Measurements from ENCODE around the gene MEF2A.
A peak's percentile ranks its signal among the peaks of the same experiment; 100 is the strongest.

The MEF2A gene

GRCh38 chr15:99565299-99566156 is at the start of gene MEF2A (continued):
- TF ChIP-seq ELK4 (IDR thresholded peaks at IDR 0.05; ENCODE audit: borderline replicate concordance, low read depth, low read length) (peak; percentile 71; the same call in 1 of the 2 replicates), ZNF311 (tag by site-specific recombination; IDR thresholded peaks at IDR 0.05; ENCODE audit: borderline replicate concordance) (no peak), ZFP37 (tag by site-specific recombination; IDR thresholded peaks at IDR 0.05) (peak; percentile 95), ZNF555 (tag by site-specific recombination; conservative IDR thresholded peaks at IDR 0.05) (no peak), ZNF138 (tag by site-specific recombination; IDR thresholded peaks at IDR 0.05; ENCODE audit: borderline replicate concordance) (no peak), ZNF654 (tag by site-specific recombination; IDR thresholded peaks at IDR 0.05; ENCODE audit: low read depth) (no peak), ZSCAN5A (tag by site-specific recombination; IDR thresholded peaks at IDR 0.05) (0 out of 2 replicates have a peak, but pooled peaks have one; percentile 37), MEIS1 (CRISPR knock-in tag; IDR thresholded peaks at IDR 0.05; ENCODE audit: borderline replicate concordance) (no peak), ZNF398 (tag by site-specific recombination; IDR thresholded peaks at IDR 0.05) (no peak; the same call in 1 of the 2 replicates), ZNF146 (tag by site-specific recombination; IDR thresholded peaks at IDR 0.05) (peak; percentile 76; the same call in 1 of the 2 replicates), ZNF449 (tag by site-specific recombination; IDR thresholded peaks at IDR 0.05) (peak; percentile 64), ZBTB6 (tag by site-specific recombination; IDR thresholded peaks at IDR 0.05) (no peak), ZNF416 (tag by site-specific recombination; IDR thresholded peaks at IDR 0.05) (no peak), RBAK (tag by site-specific recombination; IDR thresholded peaks at IDR 0.05) (0 out of 2 replicates have a peak, but pooled peaks have one; percentile 48), KLF16 (tag by site-specific recombination; IDR thresholded peaks at IDR 0.05) (peak; percentile 99), ZNF2 (tag by site-specific recombination; IDR thresholded peaks at IDR 0.05) (peak; percentile 96), SP7 (tag by site-specific recombination; IDR thresholded peaks at IDR 0.05) (peak; percentile 94), ZNF354C (tag by site-specific recombination; IDR thresholded peaks at IDR 0.05; ENCODE audit: borderline replicate concordance, low read depth) (no peak), ZNF19 (tag by site-specific recombination; IDR thresholded peaks at IDR 0.05; ENCODE audit: low read depth) (no peak), ZNF140 (tag by site-specific recombination; IDR thresholded peaks at IDR 0.05) (no peak), MYNN (tag by site-specific recombination; IDR thresholded peaks at IDR 0.05; ENCODE audit: borderline replicate concordance) (no peak), ZNF394 (tag by site-specific recombination; IDR thresholded peaks at IDR 0.05; ENCODE audit: borderline replicate concordance) (peak; percentile 79), ZNF280C (tag by site-specific recombination; IDR thresholded peaks at IDR 0.05) (no peak), PATZ1 (tag by site-specific recombination; IDR thresholded peaks at IDR 0.05) (peak; percentile 99), ZBTB21 (tag by site-specific recombination; IDR thresholded peaks at IDR 0.05) (peak; percentile 46; the same call in 1 of the 2 replicates), ZNF571 (tag by site-specific recombination; IDR thresholded peaks at IDR 0.05) (no peak)

Data from HEK293 (cell line).